Skin of body (tissue), 2 donors: ENCODE results near the gene TMCC3. TPM values are rescaled to one million over a fixed set of nuclear protein-coding genes. Genes with fewer than 3 reads are reported as not detected.
"Not testable (repeated sequence)": the region's sequence is repeated elsewhere in the genome, so short reads cannot be mapped to it uniquely, and the experiment has no call there.

Source experiments
- DNase-seq: peaks from one replicate; lab custom pipeline; 2025; lab: John Stamatoyannopoulos, UW
- total RNA-seq: library from RNA; depleted of rRNA; stranded (reverse); fragments of >200 nt; gene quantifications from one replicate; pipeline ENCODE4 v1.2.3, GENCODE V29; 2014

TMCC3 gene, protein sequence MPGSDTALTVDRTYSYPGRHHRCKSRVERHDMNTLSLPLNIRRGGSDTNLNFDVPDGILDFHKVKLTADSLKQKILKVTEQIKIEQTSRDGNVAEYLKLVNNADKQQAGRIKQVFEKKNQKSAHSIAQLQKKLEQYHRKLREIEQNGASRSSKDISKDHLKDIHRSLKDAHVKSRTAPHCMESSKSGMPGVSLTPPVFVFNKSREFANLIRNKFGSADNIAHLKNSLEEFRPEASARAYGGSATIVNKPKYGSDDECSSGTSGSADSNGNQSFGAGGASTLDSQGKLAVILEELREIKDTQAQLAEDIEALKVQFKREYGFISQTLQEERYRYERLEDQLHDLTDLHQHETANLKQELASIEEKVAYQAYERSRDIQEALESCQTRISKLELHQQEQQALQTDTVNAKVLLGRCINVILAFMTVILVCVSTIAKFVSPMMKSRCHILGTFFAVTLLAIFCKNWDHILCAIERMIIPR
- total RNA-seq: 9.8 TPM

DNA sequence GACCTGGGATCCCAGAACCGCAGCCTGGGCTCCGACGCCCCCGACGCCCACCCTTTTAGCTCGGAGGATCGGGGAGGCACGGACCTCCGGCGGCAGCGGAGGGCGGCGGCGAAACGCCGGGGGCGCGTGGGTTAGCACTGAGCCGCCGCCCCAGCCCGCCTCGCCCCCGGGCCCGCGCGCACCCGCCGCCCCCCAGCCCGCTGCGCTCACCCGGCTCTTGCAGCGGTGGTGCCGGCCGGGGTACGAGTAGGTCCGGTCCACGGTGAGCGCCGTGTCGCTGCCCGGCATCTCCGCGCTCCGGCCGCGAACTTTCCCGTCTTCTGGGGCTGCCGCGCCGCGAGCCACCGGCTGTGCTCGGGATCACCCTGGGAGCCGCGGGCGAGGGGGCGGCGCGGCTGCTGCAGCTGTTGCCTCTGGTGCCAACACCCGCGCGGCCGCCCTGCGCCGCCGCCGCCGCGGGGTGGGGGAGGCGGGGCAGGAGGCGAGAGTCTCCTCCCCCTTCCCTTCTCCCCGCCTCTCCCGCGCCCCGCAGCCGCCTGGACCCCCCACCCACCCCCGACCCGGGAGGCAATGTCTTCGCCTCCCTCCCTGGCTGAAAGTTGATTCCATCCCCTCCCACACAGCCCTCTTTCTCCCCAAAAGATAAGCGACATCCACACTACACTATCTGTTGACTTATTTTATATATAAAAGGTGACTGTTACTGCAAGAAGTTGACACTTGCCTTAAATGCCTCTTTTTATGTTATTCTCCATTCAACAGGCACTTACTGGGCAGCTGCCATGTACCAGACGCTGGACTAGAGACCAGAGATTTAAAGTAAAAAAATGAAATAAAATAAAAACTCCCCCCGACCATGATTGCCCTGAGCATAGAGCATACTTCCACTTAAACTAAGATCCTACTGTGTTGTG lies at the start of gene TMCC3:
TSS of gene TMCC3 (minus strand) at position 415 of the 914 bp plus-strand sequence. CDS start at position 288, 127 bp downstream.
- no peak for DNase-seq

DNA sequence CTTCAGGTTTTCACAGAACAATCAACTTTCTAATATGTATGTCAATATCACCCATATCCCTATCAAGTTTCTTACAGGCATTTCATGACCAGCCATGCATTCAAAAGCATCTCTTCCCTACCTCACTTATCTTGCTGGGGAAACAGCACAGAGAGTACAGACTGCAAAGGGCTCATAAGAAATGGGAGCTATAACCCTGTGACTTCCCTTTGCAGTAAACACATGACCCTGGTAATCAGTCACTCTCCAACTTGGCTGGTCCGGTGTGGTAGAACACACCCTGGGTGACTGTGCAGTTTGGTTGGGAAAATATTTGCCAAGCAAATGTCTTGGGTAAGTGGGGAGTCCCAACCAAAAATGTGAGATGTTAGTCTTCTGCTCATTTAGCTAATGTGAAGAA lies 49.4 kb upstream of the TMCC3 start:
- no peak for DNase-seq

DNA sequence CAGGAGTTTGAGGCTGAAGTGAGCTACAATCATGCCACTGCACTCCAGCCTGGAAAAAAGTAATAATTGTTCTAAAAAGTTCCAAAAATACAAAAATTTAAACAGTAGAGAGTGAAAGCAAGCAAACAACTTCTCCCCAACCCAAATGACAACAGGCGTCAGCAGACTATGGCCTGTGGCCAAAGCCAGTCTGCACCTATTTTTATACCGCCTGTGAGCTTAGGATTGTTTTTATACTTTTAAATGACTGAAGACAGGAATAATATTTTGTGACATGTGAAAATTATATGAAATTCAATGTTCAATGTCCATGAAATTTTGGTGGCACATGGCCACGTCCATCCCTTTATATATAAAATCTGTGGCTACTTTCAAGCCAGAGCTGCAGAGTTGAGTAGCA lies 48.2 kb upstream of the TMCC3 start:
- no peak for DNase-seq

DNA sequence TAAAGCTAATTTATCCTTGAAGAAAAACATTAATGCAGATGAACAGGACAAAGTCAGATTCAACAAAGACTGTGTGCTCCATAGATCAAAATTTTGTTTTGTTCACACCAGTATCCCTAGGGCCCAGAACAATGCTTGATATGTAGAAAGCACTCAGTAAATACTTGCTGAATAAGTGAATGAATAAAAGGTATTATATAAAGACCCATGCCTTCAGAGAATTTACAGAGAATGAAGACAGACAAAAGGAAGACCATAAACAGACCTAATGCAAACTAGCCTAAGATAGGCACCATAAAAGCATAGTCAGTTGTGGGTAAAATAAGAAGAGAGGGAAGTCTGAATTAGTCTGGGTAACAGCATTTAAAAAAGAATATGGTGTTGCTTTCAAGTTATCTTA lies 47.3 kb upstream of the TMCC3 start:
- no peak for DNase-seq

DNA sequence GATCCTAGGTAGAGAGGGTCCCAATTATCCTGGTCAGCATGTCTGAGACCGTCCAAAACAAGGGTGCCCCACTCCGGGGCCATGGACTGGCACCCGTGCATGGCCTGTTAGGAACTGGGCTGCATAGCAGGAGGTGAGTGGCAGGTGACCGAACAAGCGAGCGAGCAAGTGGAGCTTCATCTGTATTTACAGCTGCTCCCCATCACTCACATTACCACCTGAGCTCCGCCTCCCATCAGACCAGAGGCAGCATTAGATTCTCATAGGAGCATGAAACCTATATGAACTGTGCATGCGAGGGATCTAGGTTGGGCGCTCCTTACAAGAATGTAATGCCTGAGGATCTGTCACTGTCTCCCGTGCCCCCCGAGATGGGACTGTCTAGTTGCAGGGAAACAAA lies 44.4 kb upstream of the TMCC3 start:
- DNase-seq: no peak

DNA sequence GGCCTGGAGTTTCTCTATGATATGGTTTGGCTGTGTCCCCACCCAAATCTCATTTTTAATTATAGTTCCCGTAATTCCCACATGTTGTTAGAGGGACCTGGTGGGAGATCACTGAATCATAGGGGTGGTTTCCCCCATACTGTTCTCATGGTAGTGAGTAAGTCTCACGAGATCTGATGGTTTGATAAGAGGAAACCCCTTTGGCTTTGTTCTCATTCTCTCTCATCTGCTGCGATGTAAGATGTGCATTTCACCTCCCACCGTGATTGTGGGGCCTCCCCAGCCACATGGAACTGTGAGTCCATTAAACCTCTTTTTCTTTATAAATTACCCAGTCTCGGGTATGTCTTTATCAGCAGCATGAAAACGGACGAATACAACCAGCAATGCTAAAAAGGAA lies 42.5 kb upstream of the TMCC3 start:
- DNase-seq: not testable (repeated sequence)

DNA sequence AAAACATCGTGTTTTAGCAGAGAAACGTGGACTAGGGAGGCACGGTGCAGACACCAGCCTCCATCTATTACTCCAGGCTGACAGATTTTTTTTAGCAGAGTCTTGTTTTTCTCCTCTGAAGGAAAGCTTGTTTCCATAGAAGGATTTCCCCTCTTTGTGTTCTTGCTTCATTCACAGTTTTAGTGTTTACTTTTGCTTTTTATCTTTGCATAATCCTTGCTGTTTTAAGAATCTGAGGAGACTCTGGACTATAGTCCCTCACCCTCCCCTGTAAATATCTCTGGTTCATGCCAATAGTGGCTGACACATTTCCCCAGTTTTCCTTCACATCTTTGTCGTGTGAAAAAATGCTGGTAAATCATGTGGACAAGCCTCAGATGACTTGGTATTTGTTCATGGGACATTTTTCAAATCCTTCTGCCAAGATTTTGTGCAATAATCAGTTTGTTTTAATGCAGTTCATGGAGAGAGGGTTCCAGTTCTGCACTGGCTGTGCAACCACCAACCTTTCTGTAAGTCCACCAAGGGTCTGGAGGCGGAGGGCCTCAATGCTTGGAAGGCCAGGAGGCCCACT lies 39.9 kb upstream of the TMCC3 start:
- peak; percentile 29 for DNase-seq

DNA sequence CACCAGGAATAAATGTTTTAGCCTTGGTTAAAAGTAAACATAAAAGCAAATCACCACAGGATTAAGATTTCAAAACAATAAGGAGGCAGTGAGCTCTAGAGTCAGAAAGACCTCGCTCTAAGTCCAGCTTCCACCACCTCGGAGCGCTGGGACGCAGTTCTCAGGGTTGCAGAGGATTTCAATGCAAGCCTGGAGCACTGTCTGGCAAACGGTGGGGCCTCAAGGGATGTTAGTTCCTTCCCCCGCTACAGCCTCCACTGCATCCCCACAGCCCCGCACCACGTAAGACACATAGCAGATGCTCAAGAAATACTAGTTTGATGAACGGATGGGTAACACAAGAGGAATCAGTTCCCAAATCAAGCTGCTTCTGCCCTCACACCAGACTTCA lies 39.3 kb upstream of the TMCC3 start:
- no peak for DNase-seq

DNA sequence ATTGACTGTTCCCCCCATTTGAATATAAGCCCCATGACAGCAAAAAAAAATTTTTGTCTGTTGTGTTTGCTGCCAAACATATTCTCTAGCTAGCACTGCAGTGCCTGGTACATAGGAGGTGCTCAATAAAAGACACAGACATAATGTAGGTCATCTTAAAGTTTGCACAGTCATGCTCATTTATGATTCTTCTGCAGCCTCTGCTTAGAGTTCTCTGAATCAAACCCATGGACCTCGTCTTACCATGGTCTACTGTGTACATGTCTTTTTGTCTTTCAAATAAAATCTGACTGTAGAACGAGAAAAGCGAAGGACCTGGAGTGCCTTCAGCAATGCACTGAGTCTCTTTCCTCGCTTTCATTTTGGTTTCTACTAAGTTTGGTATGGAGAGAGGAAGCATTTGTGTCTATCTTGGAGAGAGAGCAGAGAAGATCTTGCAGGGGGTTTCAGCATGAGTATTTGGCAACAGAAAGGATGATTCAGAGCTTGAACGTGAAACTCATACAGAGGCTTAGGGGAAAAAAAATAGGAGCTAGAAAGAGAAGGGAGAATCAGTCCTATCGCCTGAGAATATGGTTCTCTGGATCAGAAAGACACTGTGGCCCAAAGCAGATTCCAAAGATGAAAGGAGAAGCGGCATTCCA lies 38.8 kb upstream of the TMCC3 start:
- peak; percentile 34 for DNase-seq

DNA sequence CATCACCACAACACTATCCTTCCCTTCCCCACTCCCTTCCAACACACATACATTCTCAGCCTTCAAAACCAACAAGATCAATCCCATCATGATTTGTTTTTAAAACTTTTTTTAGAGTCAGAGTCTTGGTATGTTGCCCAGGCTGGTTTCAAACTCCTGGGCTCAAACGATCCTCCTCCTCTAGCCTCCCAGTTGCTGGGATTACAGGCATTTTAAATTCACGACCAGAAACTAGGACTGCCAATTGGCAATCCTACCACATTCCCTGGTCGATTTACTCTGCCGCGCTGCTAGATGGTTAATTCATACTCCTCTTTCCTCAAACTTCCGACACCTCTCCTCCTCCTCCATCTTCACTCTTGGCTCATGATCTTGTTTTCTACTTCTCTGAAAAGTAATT lies 37.5 kb upstream of the TMCC3 start:
- no peak for DNase-seq

DNA sequence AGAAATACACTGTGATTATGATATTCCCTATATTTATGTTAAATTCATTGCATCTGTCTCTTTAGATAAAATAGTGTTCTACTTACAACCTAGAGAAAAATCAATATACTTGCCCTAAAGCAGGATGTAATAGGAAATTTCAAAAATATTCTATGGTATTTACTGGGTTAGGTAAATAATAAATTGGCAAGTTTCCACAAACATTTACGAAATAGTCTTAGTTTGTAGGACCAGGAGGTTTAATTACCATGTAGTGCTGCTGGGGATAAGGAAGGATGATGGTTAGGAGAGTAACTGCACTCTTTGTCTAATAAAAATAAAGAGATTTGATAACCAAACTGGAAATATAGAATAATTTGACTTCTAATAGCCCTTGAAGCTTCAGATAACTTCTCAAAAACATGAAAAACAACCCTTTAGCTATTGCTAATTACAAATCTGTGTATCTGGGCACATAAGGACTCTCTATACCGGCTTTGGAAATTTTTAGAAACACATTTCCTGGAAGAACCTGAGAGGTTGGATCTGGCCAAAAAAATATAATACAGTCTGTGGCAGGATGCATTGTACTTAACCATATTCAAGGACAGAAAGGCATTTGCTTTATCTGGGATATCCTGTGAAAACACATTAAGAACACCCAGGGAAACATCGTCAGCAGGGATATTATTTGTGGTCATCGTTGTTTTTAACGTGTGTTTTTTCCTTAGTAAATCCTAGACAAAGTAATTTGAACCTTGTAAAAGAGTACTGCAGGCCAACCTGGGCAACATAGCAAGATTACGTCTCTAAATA lies 36.7 kb upstream of the TMCC3 start:
- DNase-seq: no peak

DNA sequence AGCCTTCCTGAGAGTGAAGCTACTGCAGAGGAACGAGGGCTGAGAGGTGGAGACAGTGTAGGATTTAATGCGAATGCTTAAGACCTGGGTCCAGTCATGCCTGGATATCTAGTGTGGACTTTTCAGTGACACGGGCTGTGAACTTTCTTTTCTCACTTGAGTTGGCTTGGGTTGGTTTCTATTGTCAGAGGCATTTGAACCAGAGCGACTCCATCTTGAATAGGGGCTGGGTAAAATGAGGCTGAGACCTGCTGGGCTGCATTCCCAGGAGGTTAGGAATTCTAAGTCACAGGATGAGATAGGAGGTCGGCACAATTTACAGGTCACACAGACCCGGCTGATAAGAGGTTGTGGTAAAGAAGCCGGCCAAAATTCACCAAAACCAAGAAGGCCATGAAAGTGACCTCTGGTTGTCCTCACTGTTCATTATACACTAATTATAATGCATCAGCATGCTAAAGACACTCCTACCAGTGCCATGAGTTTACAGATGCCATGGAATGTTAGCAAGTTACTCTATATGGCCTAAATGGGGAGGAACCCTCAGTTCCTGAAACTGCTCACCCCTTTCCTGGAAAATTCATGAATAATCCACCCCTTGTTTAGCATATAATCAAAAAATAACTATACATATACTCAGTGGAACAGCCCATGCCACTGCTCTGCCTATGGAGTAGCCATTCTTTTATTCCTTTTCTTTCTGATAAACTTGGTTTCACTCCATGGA lies 34.2 kb upstream of the TMCC3 start:
- no peak for DNase-seq

DNA sequence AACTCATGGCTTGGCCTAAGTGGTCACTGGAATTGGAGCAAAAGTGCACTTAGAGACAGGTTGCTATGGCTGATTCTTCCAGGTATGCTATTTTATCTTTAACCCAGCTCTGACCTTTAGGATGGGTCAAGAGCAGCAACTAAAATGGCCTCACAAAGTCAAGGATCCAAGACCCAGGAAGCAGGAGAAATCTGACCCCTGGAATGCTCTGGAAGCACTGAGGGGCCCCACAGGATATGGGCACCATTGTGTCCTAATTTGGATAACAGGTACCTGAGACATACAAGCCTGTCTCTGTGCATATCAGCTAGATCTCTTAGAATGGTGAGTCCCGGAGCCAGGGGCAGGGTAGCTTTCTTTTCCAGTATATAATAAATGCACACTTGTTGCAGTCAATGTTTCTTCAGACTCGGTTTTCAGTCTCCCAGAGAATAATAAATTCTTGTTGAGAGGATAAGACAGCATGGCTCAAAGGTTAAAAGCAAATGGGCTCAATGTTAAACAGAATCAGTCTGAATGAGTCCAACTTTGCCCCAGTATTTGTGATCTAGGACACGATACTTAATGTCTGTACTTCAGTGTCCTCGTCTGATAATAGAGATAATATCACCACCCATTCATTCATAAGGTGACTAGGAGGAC lies 29.3 kb upstream of the TMCC3 start:
- no peak for DNase-seq

DNA sequence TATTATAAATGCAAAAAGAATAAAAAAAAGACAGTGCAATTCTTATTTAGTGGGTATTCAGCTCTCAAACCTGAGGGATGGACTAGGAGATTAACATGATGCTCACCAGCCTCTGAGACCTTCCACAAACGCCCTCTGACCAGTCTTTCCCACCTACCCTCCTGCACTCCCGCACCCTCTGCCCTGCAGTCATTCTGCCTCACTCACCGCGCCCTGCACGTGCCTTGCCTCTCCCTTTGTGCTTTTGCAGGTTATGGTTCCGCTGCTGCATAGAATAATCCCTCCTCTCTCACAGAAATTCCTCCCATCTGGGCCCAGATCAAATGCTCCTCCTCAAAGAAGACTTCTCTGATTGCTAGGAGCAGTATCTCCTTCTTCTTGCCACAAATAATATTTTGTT lies 28.5 kb upstream of the TMCC3 start:
- DNase-seq: no peak

DNA sequence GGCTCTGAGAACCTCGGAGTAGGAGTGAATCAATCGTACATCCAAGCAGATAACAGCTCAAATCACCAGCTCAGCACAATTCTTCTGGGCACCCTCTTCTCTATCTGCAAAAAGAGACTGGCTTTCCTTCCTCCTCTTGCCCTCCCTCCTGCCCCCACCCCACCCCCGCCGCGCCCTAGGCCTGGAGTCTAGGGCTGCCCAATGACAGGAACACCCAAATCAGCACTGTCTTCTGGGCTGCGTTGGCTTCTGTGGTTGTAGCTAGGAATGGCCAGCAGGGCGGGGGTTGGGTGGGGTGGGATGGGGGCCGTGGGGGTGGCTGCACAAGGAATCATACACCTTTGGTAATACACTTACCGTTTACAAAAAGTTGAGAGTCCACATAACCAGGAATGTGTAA lies 28.0 kb upstream of the TMCC3 start:
- no peak for DNase-seq

DNA sequence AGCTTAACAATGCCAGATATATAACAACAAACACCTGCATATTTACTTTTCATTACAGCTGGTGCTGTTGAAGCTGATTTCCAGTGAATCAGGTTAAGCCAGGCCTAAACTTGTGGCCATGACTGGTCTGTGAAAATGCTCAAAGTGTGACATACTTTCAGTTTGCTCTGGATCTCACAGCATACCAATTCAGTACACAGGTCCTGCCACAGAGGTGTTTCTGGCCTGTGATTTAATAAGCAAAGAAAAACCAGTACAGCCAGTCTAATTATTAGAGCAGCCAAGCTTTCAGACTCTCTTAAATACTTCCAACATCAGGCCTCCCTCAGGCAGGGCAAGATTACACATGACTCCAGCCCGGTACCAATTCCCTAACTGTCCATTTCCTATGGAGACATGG lies 27.4 kb upstream of the TMCC3 start:
- no peak for DNase-seq

DNA sequence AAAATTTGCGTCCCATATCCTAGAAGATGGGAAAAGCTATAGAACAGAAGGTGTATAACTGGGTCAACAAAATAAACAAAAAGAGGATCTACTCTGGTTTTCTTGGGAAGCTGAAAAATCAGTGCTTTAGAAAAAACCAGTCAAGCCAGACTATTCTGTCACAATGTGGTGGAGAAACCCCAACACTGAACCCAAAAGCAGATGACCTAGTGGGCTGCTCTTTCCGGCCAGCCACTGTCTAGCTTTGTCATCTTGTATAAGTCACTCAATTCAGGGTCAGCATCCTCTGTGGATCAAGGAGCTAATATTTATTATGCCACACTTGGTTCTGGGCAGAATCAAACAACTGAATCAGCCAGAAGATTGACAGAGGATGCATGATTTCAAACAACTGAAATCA lies 26.6 kb upstream of the TMCC3 start:
- DNase-seq: no peak

DNA sequence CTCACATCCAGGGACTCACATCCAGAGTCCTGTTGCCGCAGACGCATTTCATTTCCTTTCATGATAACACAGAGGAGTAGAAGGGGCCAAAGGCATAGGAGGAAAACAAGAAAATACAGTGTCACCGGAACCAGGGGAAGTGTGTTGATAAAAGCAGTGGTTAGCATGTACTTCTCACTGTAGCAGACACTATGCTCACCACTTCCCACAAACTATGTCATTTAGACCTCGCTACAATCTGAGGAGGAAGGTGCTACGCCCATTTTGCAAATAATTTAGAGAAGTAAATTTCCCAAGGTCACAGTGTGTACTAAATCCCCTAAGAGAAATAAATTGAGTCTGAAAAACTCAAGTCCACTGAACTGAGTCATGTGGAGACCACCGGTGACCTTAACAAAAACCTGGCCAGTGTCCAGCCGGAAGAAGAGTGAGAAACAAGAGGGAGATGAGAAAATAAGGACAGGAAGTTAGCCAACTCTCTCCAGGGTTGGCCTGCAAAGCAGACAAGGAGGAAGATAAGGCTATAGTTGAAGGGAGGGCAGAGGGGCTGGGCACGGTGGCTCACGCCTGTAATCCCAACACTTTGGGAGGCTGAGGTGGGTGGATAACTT lies 25.8 kb upstream of the TMCC3 start:
- no peak for DNase-seq

DNA sequence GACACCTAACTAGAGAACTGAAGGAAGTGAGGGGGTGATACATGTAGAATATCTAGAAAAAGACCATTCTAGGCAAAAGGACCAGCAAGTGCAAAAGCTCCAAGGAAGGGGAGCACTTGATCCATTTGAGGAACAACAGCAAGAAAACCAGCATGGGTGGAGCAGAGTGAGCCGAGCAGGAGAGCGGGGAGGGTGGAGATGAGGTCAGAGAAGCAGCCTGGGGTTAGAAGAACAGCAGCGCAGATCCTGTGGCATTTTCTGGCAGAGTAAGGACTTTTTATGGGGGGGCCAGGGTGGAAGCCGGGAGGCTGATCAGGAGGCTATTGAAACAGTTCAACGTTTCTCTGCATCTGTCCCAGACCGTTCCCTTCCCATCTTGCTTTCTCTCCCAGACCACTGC lies 24.5 kb upstream of the TMCC3 start:
- DNase-seq: peak; percentile 13
